Cardiac septum (tissue), 1 donor: ENCODE data around the gene TLL2. TPM values are rescaled to one million over a fixed set of nuclear protein-coding genes. Genes with fewer than 3 reads are reported as not detected.

Experiments
- DNase-seq: peaks from one replicate; pipeline ENCODE4 v3.0.0-alpha.2; 2020; ENCODE audit warnings: low spot score
- intact Hi-C: fragments of 100-400 bp; cut with DNase I; formaldehyde crosslinking; loops from one replicate; pipeline ENCODE4 v1.14.0; 2022
- total RNA-seq: library from RNA; stranded (reverse); fragmentation: NEBNext Ultra II Directional; extraction: Animal tissue kit (Norgen Biotek cat#: 25700); gene quantifications from one replicate; pipeline ENCODE4 v1.2.1, GENCODE V29; 2021
- donor health status: DM: no; HTN: no; CAD: no.

Gene TLL2
- total RNA-seq, 1 donor from 2014 or later = 3.8 TPM

GRCh38 chr10:96440361-96441292, 73.1 kb downstream of the TLL2 start:
- intact Hi-C loops = no loop called here
- DNase-seq = no peak

GRCh38 chr10:96439725-96440124, 74.0 kb downstream of the TLL2 start:
- intact Hi-C loops = no loop called here
- no peak for DNase-seq

- intact Hi-C loops = no loop called here
- no peak for DNase-seq
Measured at GRCh38 chr10:96436035-96436434, 77.7 kb downstream of the TLL2 start.

GRCh38 chr10:96431211-96431970, 82.3 kb downstream of the TLL2 start:
- intact Hi-C loops = no loop called here
- DNase-seq = no peak

DNA sequence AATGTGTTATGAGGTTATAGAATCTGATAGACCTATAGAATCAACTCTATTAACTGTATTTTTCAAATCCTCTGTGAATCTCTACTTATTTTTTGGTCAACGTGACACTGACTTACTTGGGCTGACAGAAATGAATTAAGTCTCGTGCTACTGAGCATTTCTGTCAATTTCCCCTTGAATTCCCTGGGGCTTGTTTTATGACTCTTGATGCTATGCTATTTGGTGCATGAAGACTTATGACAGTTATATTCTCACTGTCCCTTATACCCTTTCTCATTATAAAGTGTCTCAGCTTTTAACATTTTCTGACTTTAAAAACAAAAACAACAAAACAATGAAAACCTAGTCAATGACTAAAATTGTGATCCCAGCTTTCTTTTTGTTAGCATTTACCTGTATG, 86.4 kb downstream of the TLL2 start:
- intact Hi-C loops = no loop called here
- DNase-seq = no peak

GRCh38 chr10:96422525-96422924, 91.2 kb downstream of the TLL2 start:
- intact Hi-C loops = no loop called here

DNA sequence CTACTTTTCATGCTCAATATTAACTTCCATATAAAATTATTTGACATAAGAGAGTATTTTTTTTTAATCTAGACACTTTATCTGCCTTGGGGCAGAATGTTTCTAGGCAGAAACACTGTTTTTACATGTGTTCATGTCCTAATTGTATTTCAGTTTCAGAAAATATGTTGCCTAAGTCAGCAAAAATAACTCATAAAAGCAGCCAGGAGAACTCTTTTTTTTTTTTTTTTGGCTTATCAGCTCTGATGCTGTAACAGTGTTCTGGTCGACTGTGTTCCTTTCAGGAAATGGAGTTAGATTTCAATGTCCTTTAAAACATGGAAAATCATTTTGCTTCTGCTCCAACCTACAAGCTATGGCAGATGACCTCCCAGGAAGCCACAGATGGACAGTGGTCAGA, 91.7 kb downstream of the TLL2 start:
- intact Hi-C loops = no loop called here
- DNase-seq = no peak

More at GRCh38 chr10:96422525-96422924, 91.2 kb downstream of the TLL2 start:
- DNase-seq = no peak

GRCh38 chr10:96420228-96421009, 93.3 kb downstream of the TLL2 start:
- no peak for DNase-seq
- intact Hi-C loops = no loop called here

GRCh38 chr10:96419351-96419750, 94.4 kb downstream of the TLL2 start:
- intact Hi-C loops = no loop called here
- DNase-seq = no peak

DNA sequence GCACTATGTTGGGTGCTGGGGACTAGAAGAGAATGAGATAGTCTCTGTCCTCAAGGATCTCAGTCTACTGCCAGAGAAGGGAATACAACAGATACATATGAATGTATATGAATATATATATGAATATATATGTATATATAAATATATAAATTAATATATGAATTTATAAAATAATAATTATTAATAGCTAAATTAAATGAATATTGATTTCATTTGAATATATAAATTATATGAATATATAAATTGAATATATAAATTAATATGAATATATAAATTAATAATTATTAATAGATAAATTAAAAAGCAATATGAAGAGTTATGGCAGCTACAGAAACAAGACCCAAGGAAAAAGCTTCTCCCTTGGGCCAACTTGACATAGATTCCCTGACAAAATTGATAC, 95.1 kb downstream of the TLL2 start:
- intact Hi-C loops = no loop called here
- DNase-seq = no peak

GRCh38 chr10:96417441-96417840, 96.3 kb downstream of the TLL2 start:
- intact Hi-C loops = no loop called here
- no peak for DNase-seq

GRCh38 chr10:96416643-96417042, 97.1 kb downstream of the TLL2 start:
- intact Hi-C loops = no loop called here
- DNase-seq = no peak

DNA sequence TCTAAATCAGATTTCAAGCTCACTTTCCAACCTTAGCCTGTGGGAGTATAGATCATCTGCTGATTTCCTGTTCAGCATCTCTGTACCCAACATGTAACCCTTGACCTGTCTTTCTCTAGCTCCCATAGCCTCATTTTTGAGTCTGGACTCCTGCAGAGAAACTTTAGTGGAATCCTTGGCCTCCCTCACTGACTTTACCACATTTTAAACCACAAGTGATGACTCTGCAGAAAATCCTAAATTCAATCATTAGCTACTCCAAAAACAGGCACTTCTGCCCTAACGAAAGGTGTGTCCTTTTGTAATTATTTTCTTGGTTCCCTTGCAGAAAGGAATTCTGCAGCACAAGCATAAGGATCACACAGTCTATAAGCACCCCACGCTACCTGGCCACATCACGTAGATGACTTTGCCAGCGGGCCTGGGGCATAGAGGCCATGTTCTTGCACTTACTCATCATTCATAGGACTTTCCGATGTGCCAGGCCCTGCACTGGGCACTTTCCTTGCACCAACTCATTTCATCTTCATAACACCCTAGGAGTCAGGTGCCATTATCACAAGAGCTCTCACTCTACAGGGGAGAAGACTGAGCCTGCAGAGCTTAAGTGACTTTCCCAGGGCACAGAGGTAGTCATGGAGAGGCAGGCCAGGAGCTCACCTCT, 97.7 kb downstream of the TLL2 start:
- intact Hi-C loops = no loop called here
- DNase-seq = no peak

GRCh38 chr10:96415150-96415890, 98.4 kb downstream of the TLL2 start:
- DNase-seq = no peak
- intact Hi-C loops = no loop called here

DNA sequence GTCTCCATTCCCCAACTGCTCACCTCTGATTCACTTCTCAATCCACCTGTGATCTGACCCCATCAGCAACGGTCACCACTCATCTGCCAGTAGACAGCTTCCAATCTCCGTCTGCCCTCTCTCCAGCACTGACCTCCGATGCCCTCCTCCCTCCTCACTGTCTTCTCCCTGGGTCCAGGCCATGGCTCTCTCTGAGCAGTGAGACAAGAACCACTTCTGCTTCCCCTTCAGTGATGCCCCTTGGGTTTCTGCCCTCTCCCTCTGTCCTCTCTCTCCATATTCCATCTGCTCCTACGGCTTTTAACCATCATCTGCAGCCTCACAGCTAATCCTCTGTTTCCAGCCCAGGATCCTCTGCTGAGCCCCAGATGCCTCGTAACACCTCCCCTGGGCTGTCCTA, 99.4 kb downstream of the TLL2 start:
- intact Hi-C loops = no loop called here

GRCh38 chr10:96413151-96413787, 100.5 kb downstream of the TLL2 start:
- peak; percentile 77 for DNase-seq
- intact Hi-C loops = loop anchor here (2.0 kb wide), 1 partner anchor 16 kb away; no protein-coding TSS in a partner anchor

More for the DNA sequence above, 99.4 kb downstream of the TLL2 start:
- DNase-seq = peak; percentile 65

- intact Hi-C loops = loop anchor here (2.0 kb wide), 1 partner anchor 15 kb away; no protein-coding TSS in a partner anchor
- DNase-seq = no peak
Measured at GRCh38 chr10:96411716-96412320, 101.9 kb downstream of the TLL2 start.

DNA sequence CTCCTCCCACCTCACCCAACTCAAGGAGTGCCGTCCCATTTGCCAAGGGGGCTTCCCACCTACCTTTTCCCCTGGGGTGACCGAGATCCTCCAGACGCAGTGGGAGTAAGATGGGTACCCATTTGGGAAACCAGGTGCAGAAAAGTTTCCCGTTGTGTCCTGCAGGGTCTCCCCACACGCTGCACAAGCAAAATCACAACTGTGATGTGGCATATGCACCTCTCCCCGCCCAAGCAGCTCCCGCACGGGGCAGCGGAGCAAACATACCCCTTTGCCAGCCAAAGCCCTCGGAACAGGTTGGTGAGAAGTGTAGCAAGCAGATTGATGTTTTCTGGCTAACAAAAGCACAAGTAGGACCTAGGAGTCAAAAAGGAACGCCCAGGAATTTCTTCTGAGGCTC, 103.4 kb downstream of the TLL2 start:
- DNase-seq = peak; percentile 44
- intact Hi-C loops = no loop called here
